HG03097 (cell line): ENCODE results near the gene ZNF138.
"Not testable (repeated sequence)": the region's sequence is repeated elsewhere in the genome, so short reads cannot be mapped to it uniquely, and the experiment has no call there.

Source experiments
- ATAC-seq: cut with Tn5 transposase; IDR thresholded peaks from one replicate; pipeline ENCODE4 v1.9.1; 2021; ENCODE audit not compliant: unreplicated experiment, low FRiP score

The ZNF138 gene

GRCh38 chr7:64794171-64794844, at the start of gene ZNF138:
TSS of gene ZNF138 (plus strand) at chr7:64794428. CDS start at chr7:64794569, 141 bp downstream.
- peak; percentile 100 for ATAC-seq

- no peak for ATAC-seq
These were observed 49.5 kb upstream of the ZNF138 start for GRCh38 chr7:64744680-64745079.

GRCh38 chr7:64747802-64748201, 46.4 kb upstream of the ZNF138 start:
- no peak for ATAC-seq

GRCh38 chr7:64753032-64753431, 41.2 kb upstream of the ZNF138 start:
- ATAC-seq = no peak

GRCh38 chr7:64755865-64756264, 38.4 kb upstream of the ZNF138 start:
- no peak for ATAC-seq

- ATAC-seq = no peak
These were observed 36.1 kb upstream of the ZNF138 start for GRCh38 chr7:64758151-64758550.

GRCh38 chr7:64768824-64769223, 25.4 kb upstream of the ZNF138 start:
- no peak for ATAC-seq

GRCh38 chr7:64774204-64774842, 19.9 kb upstream of the ZNF138 start:
- ATAC-seq = no peak

GRCh38 chr7:64775289-64775688, 18.9 kb upstream of the ZNF138 start:
- ATAC-seq = no peak

GRCh38 chr7:64784842-64785241, 9.4 kb upstream of the ZNF138 start:
- ATAC-seq = not testable (repeated sequence)

GRCh38 chr7:64787295-64787694, 6.9 kb upstream of the ZNF138 start:
- no peak for ATAC-seq

GRCh38 chr7:64789241-64789640, 5.0 kb upstream of the ZNF138 start:
- ATAC-seq = not testable (repeated sequence)

GRCh38 chr7:64793106-64793755, 997 bp upstream of the ZNF138 start:
- ATAC-seq = no peak

GRCh38 chr7:64795176-64795575, 948 bp downstream of the ZNF138 start:
- no peak for ATAC-seq

GRCh38 chr7:64799169-64799568, 4.9 kb downstream of the ZNF138 start:
- not testable (repeated sequence) for ATAC-seq

- ATAC-seq = no peak
These were observed 8.5 kb downstream of the ZNF138 start for GRCh38 chr7:64802699-64803098.

GRCh38 chr7:64807731-64808365, 13.6 kb downstream of the ZNF138 start:
- ATAC-seq = no peak

GRCh38 chr7:64811767-64812166, 17.5 kb downstream of the ZNF138 start:
- no peak for ATAC-seq

GRCh38 chr7:64830926-64831325, 36.7 kb downstream of the ZNF138 start:
- ATAC-seq = no peak

GRCh38 chr7:64832136-64832535, 37.9 kb downstream of the ZNF138 start:
- ATAC-seq = no peak

GRCh38 chr7:64834989-64835388, 40.8 kb downstream of the ZNF138 start:
- no peak for ATAC-seq
